Esophagus muscularis mucosa (tissue), 4 donors: Measurements from ENCODE around the gene TSC22D3. TPM values are rescaled to one million over a fixed set of nuclear protein-coding genes. Genes with fewer than 3 reads are reported as not detected.

ENCODE experiments used
- DNase-seq: peaks from one replicate; pipeline ENCODE4 v3.0.0-alpha.2; 2017; ENCODE audit errors: extremely low spot score
- H3K27ac ChIP-seq, 4 donors: fragments of 200-600 bp; sonication (generic); replicated peaks in 1 of 4; 1 replicate in 3 of 4; 2 replicates in 1 of 4; pipeline ENCODE4 v1.5.1; 2016 to 2019; ENCODE audit warnings: mild to moderate bottlenecking in 1 of 4
- H3K27me3 ChIP-seq, 4 donors: fragments of 200-600 bp; sonication (generic); one replicate each; pipeline versions ENCODE4 v1.5.1 to v1.6.0; 2016 to 2019
- H3K36me3 ChIP-seq, 4 donors: fragments of 200-600 bp; sonication (generic); one replicate each; pipeline ENCODE4 v1.5.1; 2016 to 2019
- H3K4me1 ChIP-seq, 4 donors: fragments of 200-600 bp; sonication (generic); one replicate each; pipeline ENCODE4 v1.5.1; 2016 to 2019
- H3K4me3 ChIP-seq, 4 donors: fragments of 200-600 bp; sonication (generic); 1 replicate in 2 of 4; 2 replicates in 2 of 4; pipeline ENCODE4 v1.5.1; 2016 to 2019; ENCODE audit warnings: mild to moderate bottlenecking in 4 of 4, moderate library complexity in 1 of 4
- H3K9me3 ChIP-seq, 4 donors: fragments of 200-600 bp; sonication (generic); 1 replicate in 3 of 4; 2 replicates in 1 of 4; pipeline ENCODE4 v1.5.1; 2016 to 2019
- CTCF ChIP-seq, 3 experiments: fragments of 200-600 bp in 2 of 3; fragments of 450-650 bp in 1 of 3; sonication (generic) in 2 of 3; IDR thresholded peaks; one replicate each; pipeline ENCODE4 v1.5.1; 2017 to 2019; ENCODE audit warnings: antibody characterized with exemption in 3 of 3, mild to moderate bottlenecking in 2 of 3, moderate library complexity in 1 of 3
- EP300 ChIP-seq: sonication (generic); formaldehyde crosslinking; IDR thresholded peaks from one replicate; pipeline ENCODE4 v1.6.1; 2017; ENCODE audit warnings: antibody characterized with exemption
- POLR2A ChIP-seq: fragments of 450-650 bp; IDR thresholded peaks from one replicate; pipeline ENCODE4 v1.6.1; 2017; ENCODE audit warnings: antibody characterized with exemption, moderate library complexity, mild to moderate bottlenecking, low read depth
- POLR2AphosphoS5 ChIP-seq, 2 donors: sonication (generic); formaldehyde crosslinking; IDR thresholded peaks; one replicate each; pipeline ENCODE4 v1.6.1; 2017; ENCODE audit warnings: antibody characterized with exemption in 2 of 2
- WGBS: methylation state at CpG from one replicate; pipeline ENCODE4 v1.1.5; 2018; 5-methylcytosine and 5-hydroxymethylcytosine counted together
- intact Hi-C: fragments of 100-400 bp; cut with DNase I; formaldehyde crosslinking; loops from one replicate; pipeline ENCODE4 v1.15.1; 2023
- total RNA-seq, 4 donors: library from RNA; depleted of rRNA; stranded (reverse); fragments of >200 nt; gene quantifications; one replicate each; pipeline versions ENCODE4 v1.1.0 to v1.2.1, GENCODE V29; 2016

TSC22D3 gene
- total RNA-seq, 4 donors from 2014 or later: 389 to 1,047 (median 786) TPM

GRCh38 chrX:107730298-107730655 lies 45.3 kb downstream of the TSC22D3 start:
- no peaks in the 10 kb centered on the region for H3K36me3 ChIP-seq
- TF ChIP-seq POLR2A: no peak
- TF ChIP-seq EP300: no peak
- TF ChIP-seq CTCF (IDR thresholded peaks at IDR 0.05): no peak
- no peak for TF ChIP-seq POLR2AphosphoS5 (IDR thresholded peaks at IDR 0.05)
- H3K9me3 ChIP-seq: no peaks in the 10 kb centered on the region
- H3K4me1 ChIP-seq: peaks cover 69 to 100% (median 92%) of the 10 kb centered on the region in 4 donors
- H3K4me3 ChIP-seq: no peak overlapping the region
- H3K27me3 ChIP-seq: no peaks in the 10 kb centered on the region
- intact Hi-C loops: no loop called here
- H3K27ac ChIP-seq: peak overlapping the region; percentile 81 to 82 (median 82)
- DNase-seq: no peak
- no CpG with 5 or more reads among the region's 1 CpG for WGBS

GRCh38 chrX:107729558-107730297 lies 45.9 kb downstream of the TSC22D3 start:
- H3K27ac ChIP-seq: peak overlapping the region; percentile 81 to 82 (median 82)
- intact Hi-C loops: no loop called here
- peaks cover 69 to 100% (median 95%) of the 10 kb centered on the region in 4 donors for H3K4me1 ChIP-seq
- H3K36me3 ChIP-seq: no peaks in the 10 kb centered on the region
- WGBS: 65% methylated on average over 8 of the region's 8 CpGs
- H3K27me3 ChIP-seq: no peaks in the 10 kb centered on the region
- TF ChIP-seq EP300 (no peak), POLR2AphosphoS5 (IDR thresholded peaks at IDR 0.05) (peak; percentile 22 to 38)
- no peak for DNase-seq
- H3K9me3 ChIP-seq: no peaks in the 10 kb centered on the region
- no peak overlapping the region for H3K4me3 ChIP-seq

- no peaks in the 10 kb centered on the region for H3K27me3 ChIP-seq
- 83% methylated on average over 4 of the region's 4 CpGs for whole genome bisulfite sequencing
- TF ChIP-seq EP300 (no peak), POLR2A (no peak), POLR2AphosphoS5 (IDR thresholded peaks at IDR 0.05) (no peak), CTCF (IDR thresholded peaks at IDR 0.05) (no peak)
- no peak for DNase-seq
- no peaks in the 10 kb centered on the region for H3K36me3 ChIP-seq
- peak overlapping the region; percentile 81 to 82 (median 82) for H3K27ac ChIP-seq
- peaks cover 61 to 100% (median 96%) of the 10 kb centered on the region in 4 donors for H3K4me1 ChIP-seq
- no peaks in the 10 kb centered on the region for H3K9me3 ChIP-seq
- intact Hi-C loops: no loop called here
- no peak overlapping the region for H3K4me3 ChIP-seq
These were observed 47.1 kb downstream of the TSC22D3 start for GRCh38 chrX:107728371-107729099.

- H3K27ac ChIP-seq: peak overlapping the region; percentile 33 to 82 (median 59)
- peaks cover 54 to 97% (median 94%) of the 10 kb centered on the region in 4 donors for H3K4me1 ChIP-seq
These were observed 48.6 kb downstream of the TSC22D3 start for GRCh38 chrX:107726816-107727534.

More at GRCh38 chrX:107726816-107727534, 48.6 kb downstream of the TSC22D3 start:
- Histone ChIP-seq H3K27me3 (no peaks in the 10 kb centered on the region), H3K4me3 (no peak overlapping the region), H3K36me3 (no peaks in the 10 kb centered on the region), H3K9me3 (no peaks in the 10 kb centered on the region)
- no peak for DNase-seq
- TF ChIP-seq EP300 (no peak), POLR2AphosphoS5 (IDR thresholded peaks at IDR 0.05) (no peak), POLR2A (no peak), CTCF (IDR thresholded peaks at IDR 0.05) (no peak)
- WGBS: 56% methylated on average over 9 of the region's 9 CpGs
- intact Hi-C loops: no loop called here
